ENCODE data around the gene ZNF483.
"Not testable (repeated sequence)": the region's sequence is repeated elsewhere in the genome, so short reads cannot be mapped to it uniquely, and the experiment has no call there.

Gene ZNF483

GRCh38 chr9:111525056-111525977, at the start of gene ZNF483:
TSS of gene ZNF483 (plus strand) at chr9:111525179. CDS start at chr9:111527396, 2,217 bp downstream.
- DNase-seq, result peak; percentile 78 to 80

- DNase-seq, result no peak
Observed at GRCh38 chr9:111475195-111475594, 49.8 kb upstream of the ZNF483 start.

DNA sequence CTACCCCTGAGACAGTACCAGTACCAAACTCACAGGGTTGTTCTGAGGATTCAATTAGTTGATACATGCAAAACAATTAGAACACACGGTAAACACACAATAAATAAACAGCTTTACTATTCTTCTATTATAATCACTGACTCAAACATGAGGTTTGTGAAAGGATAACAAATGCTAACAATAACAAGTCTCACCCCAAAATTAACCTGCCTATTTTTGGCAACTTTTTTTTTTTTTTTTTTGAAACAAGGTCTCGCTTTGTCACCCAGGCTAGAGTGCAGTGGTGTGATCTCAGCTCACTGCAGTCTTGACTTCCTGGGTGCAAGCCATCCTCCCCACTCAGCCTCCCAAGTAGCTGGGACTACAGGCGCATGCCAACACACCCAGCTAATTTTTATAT, 47.3 kb upstream of the ZNF483 start:
- DNase-seq, result no peak

DNA sequence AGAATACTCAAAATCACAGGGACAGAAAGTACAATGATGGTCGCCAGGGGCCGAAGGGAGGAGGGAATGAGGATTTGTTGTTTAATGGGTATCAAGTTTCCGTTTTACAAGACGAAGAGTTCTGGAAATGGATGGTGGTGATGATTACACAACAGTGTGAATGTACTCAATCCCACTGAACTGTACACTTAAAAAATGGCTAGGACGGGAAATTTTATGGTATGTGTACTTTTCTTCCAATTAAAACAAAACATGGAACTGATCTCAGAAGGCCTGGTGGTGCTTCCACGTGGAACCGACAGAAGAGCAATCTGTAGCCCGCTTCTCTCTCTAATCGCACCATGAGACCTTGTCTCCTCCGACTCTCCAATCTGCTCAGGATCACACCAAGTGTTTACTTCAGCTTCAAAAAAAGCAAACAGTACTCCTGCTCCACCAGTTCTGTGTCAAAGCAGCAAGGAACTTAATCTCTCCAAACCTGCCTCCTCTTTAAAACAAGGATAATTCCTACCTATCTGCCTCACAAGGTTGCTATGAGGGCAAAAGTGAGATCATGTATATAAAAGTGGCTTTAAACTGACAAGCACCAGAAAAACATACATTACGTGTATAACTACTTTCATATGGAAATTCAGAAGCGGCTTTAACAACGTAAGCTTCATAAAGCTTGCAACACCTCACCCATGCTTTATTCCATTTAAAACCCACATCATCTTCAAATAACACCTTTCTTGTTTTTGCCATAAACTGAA, 42.9 kb upstream of the ZNF483 start:
- DNase-seq, result no peak

DNA sequence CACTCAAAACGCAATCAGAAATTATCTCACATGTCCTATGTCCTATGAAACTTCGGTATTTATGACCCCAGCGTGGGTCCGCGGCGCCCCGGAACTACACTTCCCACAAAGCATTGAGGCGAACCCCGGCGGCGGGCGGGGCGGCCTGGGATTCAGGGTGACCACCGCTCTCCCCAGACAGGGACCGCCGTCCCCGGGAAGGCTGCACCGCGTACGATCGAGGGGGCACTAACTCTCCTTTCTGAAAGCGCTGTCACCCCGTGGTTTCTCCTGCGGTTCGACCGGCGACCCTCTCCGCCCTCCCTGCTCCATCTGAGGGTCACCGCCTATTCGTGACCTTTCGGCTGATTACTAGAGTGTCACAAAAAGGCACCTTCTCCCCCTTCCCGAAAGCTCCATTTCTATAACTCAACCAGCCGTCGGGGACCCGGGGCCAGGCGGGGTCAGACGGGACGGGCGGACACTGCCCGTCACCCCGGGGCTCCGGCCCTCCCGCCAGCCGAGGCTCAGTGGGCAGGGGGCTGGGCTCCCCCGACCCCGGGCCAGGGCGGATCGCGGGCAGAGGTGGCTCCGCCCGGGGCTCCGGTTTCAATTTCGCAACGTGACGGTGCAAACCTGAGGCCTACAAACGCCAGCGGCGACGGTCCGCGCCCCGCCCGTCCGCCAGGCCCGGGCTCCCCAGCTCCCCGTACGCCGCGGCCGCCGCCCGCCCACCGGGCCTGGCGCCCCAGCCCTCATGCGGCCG, 42.1 kb upstream of the ZNF483 start:
- DNase-seq, result peak; percentile 74 to 77

GRCh38 chr9:111483439-111483857, 41.5 kb upstream of the ZNF483 start:
- peak; percentile 60 to 68 for DNase-seq

DNA sequence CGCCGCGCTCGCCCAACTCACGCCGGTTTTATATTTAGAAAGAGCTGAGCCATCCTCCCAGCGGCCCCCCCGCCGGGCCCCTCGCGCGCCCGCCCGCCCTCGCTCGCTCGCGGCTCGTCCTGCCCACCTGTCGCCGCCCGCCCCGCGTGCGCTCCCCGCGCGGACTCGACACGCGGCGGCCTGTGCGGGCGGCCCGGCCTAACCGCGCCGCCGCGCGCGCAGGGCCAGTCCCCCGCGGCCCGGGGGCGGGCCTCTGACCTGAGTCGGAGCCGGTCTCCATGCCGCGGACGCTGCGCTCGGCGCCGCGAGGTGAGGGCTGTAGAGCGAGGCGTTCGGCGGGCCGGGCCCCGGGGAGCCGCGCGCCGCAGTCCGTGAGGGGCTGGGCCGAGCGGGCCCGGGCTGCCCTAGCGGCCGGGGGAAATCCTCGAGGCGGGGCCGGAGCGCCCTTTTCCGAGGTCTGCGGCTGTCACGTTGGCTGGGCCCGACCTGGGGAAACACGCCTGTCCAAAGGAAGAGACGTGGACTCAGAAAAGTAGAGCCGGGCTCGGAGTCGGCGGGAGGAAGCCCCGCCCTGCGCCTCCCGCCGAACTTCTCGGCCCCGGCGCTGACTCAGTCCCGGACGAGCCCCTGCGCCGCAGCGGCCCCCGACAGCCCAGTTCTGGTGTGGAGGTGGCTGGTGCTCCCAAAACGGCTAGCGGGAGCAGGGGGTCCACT, 41.0 kb upstream of the ZNF483 start, which contains the start of gene ECPAS:
ECPAS (minus strand) TSS at position 526 of the 714 bp plus-strand sequence. CDS start 11,465 bp downstream, outside the sequence.
- peak; percentile 79 to 86 for DNase-seq

- DNase-seq, result no peak
Observed at GRCh38 chr9:111484572-111484894, 40.4 kb upstream of the ZNF483 start.

- not testable (repeated sequence) for DNase-seq
Observed at GRCh38 chr9:111497196-111497595, 27.8 kb upstream of the ZNF483 start.

DNA sequence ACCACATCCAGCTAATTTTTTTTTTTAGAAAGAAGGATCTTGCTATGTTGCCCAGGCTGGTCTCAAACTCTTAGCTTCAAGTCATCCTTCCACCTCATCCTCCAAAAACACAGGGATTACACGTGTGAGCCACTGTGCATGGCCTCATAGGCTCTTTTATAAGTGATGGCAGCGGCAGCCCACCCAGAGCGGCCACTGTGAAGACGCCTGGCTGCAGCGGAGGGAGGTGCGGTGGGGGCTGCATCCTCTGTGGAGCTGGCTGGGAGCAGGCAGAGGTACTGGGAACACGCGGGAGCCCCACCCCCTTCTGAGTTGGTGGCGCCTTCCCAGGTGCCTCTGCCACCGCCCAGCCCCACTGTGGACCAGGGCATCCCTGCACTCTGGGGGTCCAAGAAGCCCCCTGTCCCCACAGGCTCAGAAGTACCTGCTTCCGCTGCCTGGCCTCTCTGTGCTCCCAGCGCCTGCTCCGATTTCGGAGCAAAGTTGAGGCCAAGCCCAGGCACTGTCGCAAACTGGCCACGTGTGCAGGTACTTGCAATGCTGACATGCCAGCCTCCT, 23.9 kb upstream of the ZNF483 start:
- DNase-seq, result no peak

GRCh38 chr9:111501648-111502047, 23.3 kb upstream of the ZNF483 start:
- DNase-seq, result no peak

DNA sequence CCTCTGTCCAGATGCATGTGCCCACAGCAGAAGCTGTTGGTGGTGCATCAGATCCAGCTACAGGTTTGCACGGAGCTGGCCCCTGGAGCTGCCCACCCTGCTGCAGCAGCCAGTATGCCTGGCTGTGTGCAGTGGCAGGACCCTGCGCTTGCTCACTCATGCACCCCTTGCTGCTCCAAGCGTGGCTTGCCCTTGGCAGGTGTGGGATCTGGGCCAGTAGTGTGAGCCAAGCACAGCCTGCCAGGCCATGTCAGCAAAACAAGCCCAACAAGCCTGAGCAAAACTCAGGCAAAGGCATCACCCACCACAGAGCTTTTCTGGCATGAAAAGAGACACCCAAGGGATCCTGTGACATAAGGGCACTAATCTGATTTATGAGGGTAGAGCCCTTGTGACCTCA, 22.5 kb upstream of the ZNF483 start:
- DNase-seq, result no peak

- not testable (repeated sequence) for DNase-seq
Observed at GRCh38 chr9:111511581-111511980, 13.4 kb upstream of the ZNF483 start.

DNA sequence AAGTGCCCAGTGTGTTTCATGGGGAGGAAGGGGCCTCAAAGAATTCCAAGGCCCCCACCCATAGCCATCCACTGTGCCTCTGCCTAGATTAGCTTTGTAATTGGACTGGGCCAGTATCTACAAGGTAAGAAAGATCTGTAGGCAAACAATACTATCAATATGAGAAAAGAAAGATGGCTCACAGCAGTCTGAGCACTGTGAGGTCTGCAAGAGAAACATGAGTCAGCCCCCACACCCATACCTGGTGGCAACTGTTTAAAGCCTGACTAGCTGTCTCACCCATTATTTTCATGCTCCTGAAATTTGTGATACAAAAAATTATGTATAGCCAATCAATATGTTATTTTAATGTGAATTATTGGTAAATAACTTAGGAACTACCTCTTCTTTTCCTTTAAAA, 10.0 kb upstream of the ZNF483 start:
- no peak for DNase-seq

DNA sequence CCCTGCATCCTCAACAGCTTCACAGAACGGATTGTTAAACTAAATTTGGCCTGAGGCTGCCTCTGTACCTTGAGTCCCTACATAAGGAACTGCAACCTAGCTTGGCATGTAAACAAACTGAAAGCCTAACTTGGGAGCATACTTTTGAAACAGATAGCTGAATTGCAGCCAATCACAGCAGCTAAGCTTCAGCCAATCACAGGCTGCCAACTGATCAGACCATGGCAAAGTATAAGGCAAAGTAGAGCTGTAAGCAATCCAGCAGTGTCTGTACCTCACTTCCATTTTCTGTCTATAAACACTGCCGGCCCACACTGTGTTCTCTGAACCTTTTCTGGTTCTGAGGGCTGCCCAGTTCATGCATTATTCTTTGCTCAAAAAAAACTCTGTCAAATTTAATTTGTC, 8.9 kb upstream of the ZNF483 start:
- DNase-seq, result no peak

GRCh38 chr9:111524731-111525055, 286 bp upstream of the ZNF483 start:
- no peak for DNase-seq

DNA sequence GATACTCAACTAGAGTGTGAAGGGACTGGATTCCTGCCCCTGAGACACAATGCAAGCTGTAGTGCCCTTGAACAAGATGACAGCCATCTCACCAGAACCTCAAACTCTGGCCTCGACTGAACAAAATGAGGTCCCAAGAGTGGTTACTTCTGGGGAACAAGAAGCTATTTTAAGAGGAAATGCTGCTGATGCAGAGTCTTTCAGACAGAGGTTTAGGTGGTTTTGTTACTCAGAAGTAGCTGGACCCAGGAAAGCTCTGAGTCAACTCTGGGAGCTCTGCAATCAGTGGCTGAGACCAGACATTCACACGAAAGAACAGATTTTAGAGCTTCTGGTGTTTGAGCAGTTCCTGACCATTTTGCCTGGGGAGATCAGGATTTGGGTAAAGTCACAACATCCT, 2.4 kb downstream of the ZNF483 start:
- peak; percentile 22 to 26 for DNase-seq

GRCh38 chr9:111529787-111530186, 4.8 kb downstream of the ZNF483 start:
- no peak for DNase-seq

DNA sequence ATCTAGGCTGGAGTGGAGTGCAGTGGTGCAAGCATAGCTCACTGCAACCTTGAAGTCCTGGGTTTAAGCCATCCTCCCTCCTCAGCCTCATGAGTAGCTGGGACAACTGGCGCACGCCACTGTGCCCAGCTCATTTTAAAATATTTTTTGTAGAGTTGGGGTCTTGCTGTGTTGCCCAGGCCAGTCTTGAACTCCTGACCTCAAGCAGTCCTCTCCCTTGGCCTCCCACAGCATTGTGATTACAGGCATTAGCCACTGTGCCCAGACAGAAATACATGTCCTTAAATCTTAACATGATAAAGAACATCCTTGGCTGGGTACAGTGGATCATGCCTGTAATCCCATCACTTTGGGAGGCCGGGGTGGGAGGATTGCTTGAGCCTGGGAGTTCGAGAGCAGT, 6.7 kb downstream of the ZNF483 start:
- no peak for DNase-seq

DNA sequence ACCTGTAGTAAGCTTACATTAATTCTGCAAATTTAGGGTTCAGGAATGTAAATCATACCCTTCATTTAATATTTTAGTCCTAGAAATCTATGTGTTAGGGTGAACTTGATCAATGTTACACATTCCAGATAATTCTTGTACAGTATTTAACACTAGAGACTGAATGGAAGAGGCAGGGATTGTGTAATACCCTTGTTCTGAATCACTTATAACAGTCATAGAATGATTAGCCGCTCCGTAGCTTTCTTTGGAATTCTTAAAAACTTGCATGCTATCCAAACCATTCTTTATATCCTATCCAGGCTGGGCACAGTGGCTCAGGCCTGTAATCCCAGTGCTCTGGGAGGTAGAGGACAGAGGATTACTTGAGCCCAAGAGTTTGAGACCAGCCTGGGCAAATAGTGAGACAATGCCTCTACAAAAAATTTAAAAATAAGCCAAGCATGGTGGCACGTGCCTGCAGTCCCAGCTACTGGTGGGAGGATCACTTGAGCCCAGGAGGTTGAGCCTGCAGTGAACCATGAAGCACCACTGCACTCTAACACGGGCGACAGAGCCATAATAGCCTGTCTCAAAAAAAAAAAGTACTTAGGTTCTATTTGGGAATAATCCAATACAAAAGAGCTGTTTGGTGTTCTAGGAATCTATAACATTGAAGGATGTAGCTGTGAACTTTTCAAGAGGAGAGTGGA, 8.3 kb downstream of the ZNF483 start:
- no peak for DNase-seq

- no peak for DNase-seq
Observed at GRCh38 chr9:111542497-111543254, 17.7 kb downstream of the ZNF483 start.

Data from activated T-cell treated with anti-CD3 and anti-CD28 coated beads, Interleukin-2, amount 50 U/mL, for 48 hours (primary cell).